CD4-positive, alpha-beta T cell treated with Interleukin-12 subunit alpha and Interleukin-12 subunit beta, for 1 hour (primary cell): ENCODE results near the gene ESRRA.

Experiments
- DNase-seq: peaks from one replicate; pipeline ENCODE4 v3.0.0-alpha.2; 2020

Gene ESRRA

DNA sequence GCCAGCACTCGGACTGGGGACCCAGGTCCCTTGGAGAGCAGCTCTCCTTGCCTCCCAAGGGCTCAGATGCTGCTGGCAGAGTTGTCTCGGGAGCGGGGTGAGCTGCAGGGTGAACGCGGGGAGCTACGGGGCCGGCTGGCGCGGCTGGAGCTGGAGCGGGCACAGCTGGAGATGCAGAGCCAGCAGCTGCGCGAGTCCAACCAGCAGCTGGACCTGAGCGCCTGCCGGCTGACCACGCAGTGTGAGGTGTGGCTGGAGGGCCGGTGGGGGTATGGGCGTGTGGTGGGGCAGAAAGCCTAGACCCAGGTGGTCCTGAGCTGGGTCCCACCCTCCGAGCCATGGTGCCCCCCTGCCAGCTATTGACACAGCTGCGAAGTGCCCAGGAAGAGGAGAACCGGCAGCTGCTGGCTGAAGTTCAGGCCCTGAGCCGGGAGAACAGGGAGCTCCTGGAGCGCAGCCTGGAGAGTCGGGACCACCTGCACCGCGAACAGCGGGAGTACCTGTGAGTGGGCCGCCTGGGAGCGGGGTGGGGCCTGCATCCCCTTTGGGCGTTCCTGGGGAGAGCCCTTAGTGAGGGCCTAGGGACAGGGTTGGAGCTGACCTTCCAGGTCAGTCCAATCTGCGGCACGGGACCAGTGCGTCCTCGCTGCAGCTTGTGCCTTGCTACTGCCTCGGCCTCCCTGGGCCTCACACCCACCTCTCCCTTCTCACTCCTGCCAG is 47.8 kb downstream of the ESRRA start:
- no peak for DNase-seq

DNA sequence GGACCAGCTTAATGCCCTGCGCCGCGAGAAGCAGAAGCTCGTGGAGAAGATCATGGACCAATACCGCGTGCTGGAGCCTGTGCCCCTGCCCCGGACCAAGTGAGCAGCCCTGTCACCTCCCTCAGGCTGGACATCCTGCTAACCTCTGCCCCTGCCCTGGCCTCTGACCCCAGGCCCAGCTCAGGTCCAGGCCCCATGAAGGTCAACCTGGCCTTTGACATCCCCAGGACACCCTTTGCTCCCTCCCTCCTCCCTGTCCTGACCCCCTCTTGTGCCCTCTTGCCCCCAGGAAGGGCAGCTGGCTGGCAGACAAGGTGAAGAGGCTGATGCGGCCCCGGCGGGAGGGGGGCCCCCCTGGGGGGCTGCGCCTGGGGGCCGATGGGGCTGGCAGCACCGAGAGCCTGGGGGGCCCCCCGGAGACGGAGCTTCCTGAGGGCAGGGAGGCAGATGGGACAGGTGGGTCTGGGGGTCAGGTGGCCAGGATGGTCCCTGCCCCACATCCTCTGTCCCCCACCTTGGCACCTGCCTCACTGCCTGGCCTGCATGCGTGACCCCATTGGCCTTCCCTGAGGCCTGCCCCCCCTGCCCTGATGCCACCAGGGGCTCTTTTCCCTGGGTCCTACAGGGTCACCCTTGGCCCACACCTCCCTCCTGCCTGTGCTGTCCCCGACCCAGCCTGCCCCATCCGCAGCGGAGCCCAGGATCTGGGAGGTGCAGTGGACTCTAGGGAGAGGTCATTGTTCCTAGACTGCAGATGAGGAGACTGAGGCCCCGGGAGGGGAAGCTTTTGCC is 48.6 kb downstream of the ESRRA start:
- no peak for DNase-seq

DNA sequence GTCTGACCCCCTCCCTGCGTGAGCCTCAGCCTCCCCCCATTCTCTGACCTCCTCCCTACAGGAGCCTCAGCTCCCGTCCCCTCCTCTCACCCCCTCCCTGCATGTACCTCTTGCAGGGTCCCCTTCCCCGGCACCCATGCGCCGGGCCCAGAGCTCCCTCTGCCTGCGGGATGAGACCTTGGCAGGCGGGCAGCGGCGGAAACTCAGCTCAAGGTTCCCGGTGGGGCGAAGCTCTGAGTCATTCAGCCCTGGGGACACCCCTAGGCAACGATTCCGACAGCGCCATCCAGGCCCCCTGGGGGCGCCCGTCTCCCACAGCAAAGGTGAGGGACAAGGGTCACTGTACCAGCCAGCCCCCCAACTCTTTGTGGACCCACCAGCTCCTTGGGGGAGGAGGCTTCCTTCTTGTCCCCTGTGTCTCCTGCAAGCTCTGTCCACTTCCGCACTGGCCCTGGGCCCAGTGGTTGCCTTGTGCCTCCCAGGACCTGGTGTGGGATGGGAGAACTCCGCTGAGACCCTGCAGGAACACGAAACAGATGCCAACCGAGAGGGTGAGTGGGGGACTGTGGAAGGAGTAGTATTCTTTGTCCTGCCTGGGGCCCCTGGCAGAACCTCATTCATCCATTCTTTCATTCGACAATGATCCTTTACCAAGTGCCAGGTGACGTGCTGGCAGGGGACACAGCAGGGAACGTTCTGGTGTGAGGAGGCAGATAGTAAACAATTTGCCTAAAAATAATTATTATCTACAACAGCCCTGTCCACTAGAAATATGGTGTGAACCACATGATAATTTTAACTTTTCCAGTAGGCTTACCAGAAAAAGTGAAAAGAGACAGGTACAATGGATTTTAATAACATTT is 50.0 kb downstream of the ESRRA start:
- peak; percentile 36 for DNase-seq

DNA sequence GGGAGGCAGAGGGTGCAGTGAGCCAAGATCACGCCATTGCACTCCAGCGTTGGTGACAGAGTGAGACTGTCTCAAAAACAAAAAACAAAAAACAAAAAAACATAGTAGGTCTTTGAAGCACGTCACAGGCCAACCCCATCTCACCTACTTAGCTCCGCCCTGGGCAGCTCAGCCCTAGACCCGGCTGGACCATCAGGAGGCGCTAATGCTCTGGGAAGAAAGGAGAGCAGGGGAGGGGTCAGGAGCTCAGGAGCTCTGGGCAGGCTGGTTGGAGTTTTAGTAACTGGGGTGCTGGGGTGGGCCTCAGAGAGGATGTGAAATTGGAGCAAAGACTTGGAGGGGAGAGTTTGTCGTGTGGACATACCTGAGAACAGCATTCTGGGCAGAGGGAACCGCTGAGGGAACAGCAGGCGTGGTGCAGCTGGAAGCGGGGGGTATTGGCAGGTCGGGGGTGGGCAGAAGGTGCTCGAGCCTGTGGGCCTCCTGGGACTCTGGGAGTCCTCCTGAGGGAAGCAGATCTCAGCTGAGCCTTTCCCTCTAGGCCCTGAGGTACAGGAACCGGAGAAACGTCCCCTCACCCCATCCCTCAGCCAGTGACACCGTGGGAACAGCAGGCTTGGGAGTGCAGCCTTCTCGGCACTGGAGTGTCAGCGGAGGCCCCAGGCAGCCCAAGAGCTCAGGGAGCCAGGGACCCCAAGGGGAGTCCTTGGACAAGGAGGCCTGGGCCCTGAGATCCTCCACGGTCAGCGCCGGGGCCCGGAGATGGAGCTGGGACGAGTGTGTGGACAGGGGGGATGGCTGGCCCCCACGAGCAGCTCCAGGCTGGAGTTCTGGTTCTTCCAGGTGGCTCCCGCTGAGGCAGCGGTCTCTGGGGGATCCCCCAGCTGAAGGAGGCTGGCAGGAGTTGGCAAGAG is 51.4 kb downstream of the ESRRA start:
- DNase-seq: peak; percentile 36

DNA sequence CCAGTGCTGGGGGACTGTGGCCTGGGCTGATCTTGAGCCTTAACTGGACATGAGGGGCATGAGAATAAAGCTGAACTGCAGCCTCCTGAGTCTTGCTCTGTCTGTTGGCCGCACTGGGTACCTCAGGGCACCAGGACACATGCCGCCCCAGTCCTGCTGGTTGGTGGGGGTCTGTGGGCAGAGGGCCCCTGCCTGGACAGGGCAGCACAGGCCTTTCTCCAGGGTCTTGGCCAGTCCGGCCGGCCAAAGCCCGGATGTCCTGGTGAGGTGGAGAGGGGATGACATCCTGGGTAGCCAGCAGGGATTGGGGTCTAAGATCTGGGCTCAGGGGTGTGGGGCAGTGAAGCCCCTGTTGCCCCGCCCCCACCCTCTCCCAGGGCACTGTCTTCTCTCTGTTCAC is 52.1 kb downstream of the ESRRA start:
- DNase-seq: no peak

DNA sequence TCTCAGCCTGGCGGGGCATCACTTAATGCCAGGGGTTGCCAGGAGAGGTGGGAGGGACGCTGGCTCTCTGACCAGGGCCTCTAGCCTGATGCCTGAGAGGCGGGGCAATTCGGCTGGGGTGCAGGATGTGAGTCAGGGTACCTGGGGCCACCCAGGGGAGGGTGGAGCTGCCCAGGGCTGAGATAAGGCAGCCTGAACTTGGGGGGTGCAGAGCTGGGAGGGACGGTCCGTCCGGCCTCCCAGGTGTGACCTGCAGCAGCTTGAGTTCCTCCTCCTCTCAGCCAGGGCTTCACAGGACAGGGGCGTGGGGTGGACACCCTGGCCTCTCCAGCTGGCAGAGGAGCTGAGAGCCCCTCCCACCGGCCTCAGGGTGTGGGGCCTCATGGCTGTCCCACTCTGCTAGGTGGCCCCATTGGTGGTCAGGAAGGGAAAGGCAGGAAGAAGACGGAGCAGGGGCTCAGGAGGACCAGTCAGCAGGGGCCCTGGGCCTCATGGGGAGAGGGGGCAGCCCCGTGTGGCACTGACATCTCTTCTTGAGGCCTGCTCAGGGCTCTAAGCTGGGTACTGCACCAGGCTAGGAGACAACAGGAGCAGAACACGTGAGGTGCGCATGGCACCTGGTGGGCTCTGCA is 52.7 kb downstream of the ESRRA start:
- DNase-seq: peak; percentile 30

DNA sequence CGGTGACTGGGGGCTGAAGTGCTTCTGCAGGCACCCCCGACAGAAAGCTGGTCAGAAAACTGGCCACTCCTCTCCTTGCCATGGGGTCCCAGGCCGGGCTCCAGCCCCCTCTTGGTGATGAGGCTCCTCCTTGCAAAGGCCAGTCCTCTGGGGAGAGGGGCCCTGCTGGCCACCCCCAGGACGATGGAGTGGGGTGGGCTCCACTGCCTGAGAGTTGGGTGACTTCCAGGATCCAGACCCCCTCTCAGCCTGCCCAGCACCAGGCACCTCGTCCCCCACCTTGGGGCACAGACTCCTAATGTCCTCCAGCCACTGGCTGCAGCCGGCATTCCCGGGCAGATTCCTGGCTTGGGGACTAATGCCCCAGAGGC is 53.2 kb downstream of the ESRRA start:
- no peak for DNase-seq

DNA sequence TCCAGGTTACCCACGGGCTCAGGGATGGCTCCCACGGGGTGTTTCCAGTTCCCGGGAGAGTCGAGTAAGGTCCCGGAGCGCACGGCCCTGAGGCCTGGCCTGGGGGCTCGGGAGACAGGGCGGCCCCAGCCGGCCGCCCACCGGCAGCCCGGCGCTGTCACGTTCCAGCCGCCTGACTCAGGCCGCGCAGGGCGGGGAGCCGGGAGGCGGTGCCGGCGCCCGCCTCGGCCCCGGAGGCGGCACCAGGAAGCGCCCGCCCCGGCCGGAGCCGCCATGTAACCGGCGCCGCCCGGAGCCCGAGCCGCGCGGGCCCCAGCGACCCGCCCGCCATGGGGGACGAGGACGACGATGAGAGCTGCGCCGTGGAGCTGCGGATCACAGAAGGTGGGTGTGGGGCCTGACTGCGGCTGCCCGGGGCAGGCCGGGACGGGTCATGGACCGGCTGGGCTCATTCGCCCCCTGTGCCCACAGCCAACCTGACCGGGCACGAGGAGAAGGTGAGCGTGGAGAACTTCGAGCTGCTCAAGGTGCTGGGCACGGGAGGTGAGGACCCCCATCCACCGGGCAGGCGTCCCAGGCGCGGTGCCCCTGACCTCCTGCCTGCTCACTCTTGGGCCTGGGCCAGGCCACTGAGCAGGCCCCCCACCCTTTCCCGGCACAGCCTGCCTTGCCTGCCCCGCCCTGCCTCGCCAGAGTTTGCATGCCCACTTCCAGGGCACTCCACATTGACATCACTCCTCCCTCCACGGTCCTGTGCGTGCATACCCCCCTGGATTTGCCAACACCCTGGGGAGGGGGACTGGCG is 53.8 kb downstream of the ESRRA start, which contains the start of gene RPS6KA4:
Gene RPS6KA4 (plus strand): TSS at position 256 of the 805 bp plus-strand sequence. CDS start 74 bp downstream, at position 330.
- peak; percentile 47 for DNase-seq

DNA sequence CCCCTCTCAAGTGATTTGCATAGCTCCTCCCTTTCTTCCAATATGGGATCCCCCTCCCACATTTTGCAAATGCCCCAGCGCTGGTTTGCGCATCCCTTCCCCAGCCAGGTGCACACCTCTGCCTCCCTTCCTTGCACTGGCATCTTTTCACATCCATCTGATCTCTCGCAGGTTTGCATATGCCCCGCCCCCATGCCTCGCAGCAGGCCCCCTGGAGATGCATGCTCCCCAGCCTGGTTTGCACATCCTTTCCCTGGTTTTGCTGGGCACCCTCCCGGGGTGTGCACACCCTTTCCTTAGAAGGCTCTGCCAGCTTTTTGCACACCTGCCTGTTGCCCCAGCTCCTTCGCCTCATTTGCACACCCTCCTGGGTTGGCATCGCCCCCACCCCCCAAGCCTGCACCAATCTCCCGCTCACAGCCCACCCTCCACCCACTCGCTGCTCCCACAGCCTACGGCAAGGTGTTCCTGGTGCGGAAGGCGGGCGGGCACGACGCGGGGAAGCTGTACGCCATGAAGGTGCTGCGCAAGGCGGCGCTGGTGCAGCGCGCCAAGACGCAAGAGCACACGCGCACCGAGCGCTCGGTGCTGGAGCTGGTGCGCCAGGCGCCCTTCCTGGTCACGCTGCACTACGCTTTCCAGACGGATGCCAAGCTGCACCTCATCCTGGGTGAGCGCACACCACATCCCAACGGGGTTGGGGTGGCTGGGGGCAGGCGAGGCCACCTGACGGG is 54.6 kb downstream of the ESRRA start:
- no peak for DNase-seq

DNA sequence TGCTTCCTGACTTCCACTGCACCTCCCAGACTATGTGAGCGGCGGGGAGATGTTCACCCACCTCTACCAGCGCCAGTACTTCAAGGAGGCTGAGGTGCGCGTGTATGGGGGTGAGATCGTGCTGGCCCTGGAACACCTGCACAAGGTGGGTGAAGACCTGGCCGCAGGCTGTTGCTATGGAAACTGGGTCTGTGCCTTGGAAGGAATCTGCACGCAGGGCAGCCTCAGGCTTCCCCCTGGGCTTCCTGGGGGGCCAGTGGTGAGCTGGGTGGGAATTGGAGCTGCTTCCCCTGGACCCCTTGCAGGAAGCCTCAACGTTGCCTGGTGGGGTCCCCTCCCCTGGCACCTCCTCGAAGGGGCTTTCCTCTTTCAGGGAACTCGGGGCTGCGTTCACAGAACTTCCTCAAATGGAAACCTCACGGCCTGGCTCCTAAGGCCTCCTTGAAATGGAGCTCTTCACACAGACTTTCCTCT is 55.2 kb downstream of the ESRRA start:
- no peak for DNase-seq

DNA sequence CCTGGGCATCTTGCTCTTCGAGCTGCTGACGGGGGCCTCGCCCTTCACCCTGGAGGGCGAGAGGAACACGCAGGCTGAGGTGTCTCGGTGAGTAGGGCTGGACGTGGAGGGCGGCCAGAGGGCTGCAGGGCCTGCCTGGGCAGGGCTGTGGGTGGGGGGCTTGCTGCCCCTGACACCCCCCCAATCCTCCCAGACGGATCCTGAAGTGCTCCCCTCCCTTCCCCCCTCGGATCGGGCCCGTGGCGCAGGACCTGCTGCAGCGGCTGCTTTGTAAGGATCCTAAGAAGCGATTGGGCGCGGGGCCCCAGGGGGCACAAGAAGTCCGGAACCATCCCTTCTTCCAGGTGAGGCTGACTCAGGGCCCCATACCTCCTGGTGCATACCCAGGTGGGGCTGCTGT is 56.3 kb downstream of the ESRRA start:
- DNase-seq: no peak

DNA sequence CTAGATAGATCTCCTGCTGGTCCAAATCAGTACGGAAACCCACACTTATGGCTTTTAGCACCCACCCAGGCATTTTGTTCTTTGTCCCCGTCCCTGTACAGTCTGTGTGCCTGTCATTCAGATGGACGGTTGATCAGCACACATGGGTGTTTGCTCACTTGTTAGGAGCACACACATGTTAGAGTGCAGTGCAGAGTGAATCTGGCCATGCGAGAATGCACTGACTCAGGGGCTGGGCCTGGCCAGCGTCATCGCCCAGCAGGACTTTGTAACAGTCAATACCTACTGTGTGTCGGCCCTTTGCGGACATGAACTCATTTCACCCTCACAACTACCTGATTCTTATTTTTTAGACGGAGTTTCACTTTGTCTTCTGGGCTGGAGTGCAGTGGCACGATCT is 57.0 kb downstream of the ESRRA start:
- DNase-seq: no peak

DNA sequence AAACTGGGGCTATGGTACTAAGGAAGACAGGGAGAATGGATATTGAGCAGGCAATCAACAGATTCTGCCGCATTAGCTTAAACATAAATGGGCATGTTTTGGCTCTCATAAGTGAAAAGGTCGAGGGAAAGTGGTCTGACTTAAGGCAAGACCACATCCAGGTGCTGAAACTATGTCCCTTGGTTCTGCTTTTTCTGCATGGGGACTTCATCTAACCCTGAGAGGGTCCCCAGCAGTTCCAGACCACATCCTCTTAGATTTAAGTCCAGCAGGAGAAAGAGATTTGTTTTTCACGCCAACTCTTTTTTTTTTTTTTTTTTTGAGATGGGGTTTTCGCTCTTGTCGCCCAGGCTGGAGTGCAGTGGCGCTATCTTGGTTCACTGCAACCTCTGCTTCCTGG is 59.1 kb downstream of the ESRRA start:
- no peak for DNase-seq

DNA sequence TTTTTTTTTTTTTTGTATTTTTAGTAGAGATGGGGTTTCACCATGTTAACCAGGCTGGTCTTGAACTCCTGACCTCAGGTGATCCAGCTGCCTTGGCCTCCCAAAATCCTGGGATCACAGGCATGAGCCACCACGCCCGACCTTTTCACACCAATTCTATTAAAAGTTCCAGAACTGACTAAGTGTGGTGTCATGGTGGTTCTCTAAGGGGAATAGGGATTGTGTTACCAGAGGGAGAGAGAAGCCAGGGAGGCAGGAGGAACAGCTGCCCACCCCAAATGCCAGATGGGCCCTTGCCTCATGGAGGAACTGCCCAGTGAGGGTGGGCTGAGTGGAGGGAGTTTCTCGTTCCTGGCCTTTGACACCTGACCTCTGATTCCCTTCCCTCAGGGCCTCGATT is 59.6 kb downstream of the ESRRA start:
- no peak for DNase-seq
